IMR-90 (cell line): ENCODE results near the gene PIGBOS1. TPM values are rescaled to one million over a fixed set of nuclear protein-coding genes. Genes with fewer than 3 reads are reported as not detected.
A peak's percentile ranks its signal among the peaks of the same experiment; 100 is the strongest.

Experiments
- ATAC-seq: fragments of 200-7000 bp; cut with Tn5 transposase; 2 replicates; pipeline ENCODE4 v1.9.1; 2020; ENCODE audit warnings: low read depth, mild to moderate bottlenecking, moderate library complexity
- BruUV-seq: library from RNA; stranded (reverse); fragments of 400-500 nt; replicated peaks from 2 replicates; lab custom pipeline; 2021; lab: Mats Ljungman, UMichigan
- CTCF ChIA-PET: fragments of 300-600 bp; formaldehyde crosslinking; extraction: SDS; loops from one replicate; lab custom pipeline; 2021; ENCODE audit warnings: antibody characterized with exemption; lab: Yijun Ruan, JAX
- POLR2A ChIA-PET: fragments of 300-600 bp; sonication (Branson Sonifier 250); formaldehyde crosslinking; loops from one replicate; lab custom pipeline; 2022; ENCODE audit warnings: antibody characterized with exemption; ENCODE audit not compliant: unreplicated experiment; lab: Charles Lee
- DNase-seq: peaks from one replicate; pipeline ENCODE4 v3.0.0; 2013
- H2AFZ ChIP-seq: replicated peaks from 2 replicates; pipeline ENCODE3; 2013; ENCODE audit warnings: low read length, mild to moderate bottlenecking; ENCODE audit not compliant: poor library complexity
- H2AK5ac ChIP-seq: 2 replicates; pipeline ENCODE4 v1.6.1; 2013; ENCODE audit warnings: low read depth, low read length, inconsistent platforms
- H2AK9ac ChIP-seq: replicated peaks from 2 replicates; pipeline ENCODE3; 2013; ENCODE audit warnings: mild to moderate bottlenecking, low read depth, low read length, moderate library complexity; ENCODE audit not compliant: poor library complexity
- H2BK120ac ChIP-seq: 2 replicates; pipeline ENCODE4 v1.6.1; 2013; ENCODE audit warnings: low read depth, low read length, inconsistent platforms
- H2BK15ac ChIP-seq: 3 replicates; pipeline ENCODE4 v1.6.1; 2013; ENCODE audit warnings: low read depth, low read length, inconsistent platforms
- H2BK20ac ChIP-seq: 2 replicates; pipeline ENCODE4 v1.6.1; 2013; ENCODE audit warnings: low read depth, mild to moderate bottlenecking, inconsistent platforms, low read length, moderate library complexity
- H2BK5ac ChIP-seq: 2 replicates; pipeline ENCODE4 v1.6.1; 2013; ENCODE audit warnings: mild to moderate bottlenecking, low read depth, low read length, inconsistent platforms; ENCODE audit not compliant: poor library complexity, severe bottlenecking
- H3K14ac ChIP-seq: replicated peaks from 2 replicates; pipeline ENCODE4 v1.6.1; 2013; ENCODE audit warnings: low read depth, low read length, inconsistent platforms
- H3K18ac ChIP-seq: 2 replicates; pipeline ENCODE4 v1.6.1; 2013; ENCODE audit warnings: low read depth, low read length, control low read depth
- H3K23ac ChIP-seq: 2 replicates; pipeline ENCODE4 v1.6.1; 2013; ENCODE audit warnings: low read depth, low read length, inconsistent platforms
- H3K27ac ChIP-seq: 2 replicates; pipeline ENCODE4 v1.5.1; 2013; ENCODE audit warnings: mild to moderate bottlenecking, control low read depth, low read length; ENCODE audit not compliant: insufficient read depth
- H3K27me3 ChIP-seq: 2 replicates; pipeline ENCODE4 v1.6.1; 2013; ENCODE audit warnings: low read length; ENCODE audit not compliant: control insufficient read depth, insufficient read depth
- H3K36me3 ChIP-seq: 2 replicates; pipeline ENCODE4 v1.6.1; 2013; ENCODE audit warnings: low read length, mixed read lengths; ENCODE audit not compliant: control insufficient read depth, insufficient read depth
- H3K4ac ChIP-seq: 2 replicates; pipeline ENCODE4 v1.6.1; 2013; ENCODE audit warnings: low read depth, low read length, inconsistent platforms
- H3K4me1 ChIP-seq: 2 replicates; pipeline ENCODE4 v1.6.1; 2013; ENCODE audit warnings: low read length, mixed read lengths; ENCODE audit not compliant: control insufficient read depth, insufficient read depth
- H3K4me2 ChIP-seq: 2 replicates; pipeline ENCODE4 v1.6.1; 2013; ENCODE audit warnings: low read depth, mild to moderate bottlenecking, control low read depth, low read length, moderate library complexity
- H3K4me3 ChIP-seq: 2 replicates; pipeline ENCODE4 v1.5.1; 2013; ENCODE audit warnings: low read depth, mild to moderate bottlenecking, control low read depth, low read length, moderate library complexity; ENCODE audit not compliant: insufficient read depth
- H3K56ac ChIP-seq: 2 replicates; pipeline ENCODE4 v1.6.1; 2013; ENCODE audit warnings: low read length, inconsistent platforms; ENCODE audit not compliant: insufficient read depth; ENCODE audit errors: extremely low read depth
- H3K79me1 ChIP-seq, 2 experiments: 2 replicates each; pipeline ENCODE4 v1.6.1; 2013; ENCODE audit warnings: low read length in 2 of 2, inconsistent platforms in 1 of 2, low read depth in 1 of 2
- H3K9ac ChIP-seq: 2 replicates; pipeline ENCODE4 v1.6.1; 2013; ENCODE audit warnings: low read depth, low read length, control low read depth
- H3K9me1 ChIP-seq: 2 replicates; pipeline ENCODE4 v1.6.1; 2013; ENCODE audit warnings: low read length, inconsistent platforms; ENCODE audit not compliant: insufficient read depth
- H3K9me3 ChIP-seq: 2 replicates; pipeline ENCODE4 v1.6.1; 2013; ENCODE audit warnings: low read length; ENCODE audit not compliant: control insufficient read depth, insufficient read depth
- H4K20me1 ChIP-seq: 2 replicates; pipeline ENCODE4 v1.6.1; 2013; ENCODE audit warnings: low read length, inconsistent platforms; ENCODE audit not compliant: insufficient read depth
- H4K5ac ChIP-seq: 2 replicates; pipeline ENCODE4 v1.6.1; 2013; ENCODE audit warnings: mild to moderate bottlenecking, low read depth, low read length, control low read depth
- H4K8ac ChIP-seq, 2 experiments: 2 replicates each; pipeline ENCODE4 v1.6.1; 2013; ENCODE audit warnings: low read depth in 2 of 2, low read length in 2 of 2, control low read depth in 1 of 2, inconsistent platforms in 1 of 2
- H4K91ac ChIP-seq: 2 replicates; pipeline ENCODE4 v1.6.1; 2013; ENCODE audit warnings: low read depth, low read length, inconsistent platforms; ENCODE audit not compliant: insufficient read depth
- CEBPB ChIP-seq: IDR thresholded peaks from 2 replicates; pipeline ENCODE4 v1.6.1; 2012; ENCODE audit warnings: low read depth, low read length, improper control_type of control experiment
- FOS ChIP-seq: fragments of 150-350 bp; IDR thresholded peaks from 2 replicates; pipeline ENCODE4 v1.6.1; 2016; ENCODE audit warnings: low read depth, low read length
- RCOR1 ChIP-seq: IDR thresholded peaks from 2 replicates; pipeline ENCODE4 v1.6.1; 2012; ENCODE audit warnings: mild to moderate bottlenecking, low read length, improper control_type of control experiment; ENCODE audit not compliant: insufficient replicate concordance
- RFX5 ChIP-seq: IDR thresholded peaks from 2 replicates; pipeline ENCODE4 v1.8.0; 2012; ENCODE audit warnings: low read depth, mild to moderate bottlenecking, low read length, moderate library complexity
- WGBS, 2 experiments: methylation state at CpG; one replicate each; pipeline versions ENCODE4 v1.1.5 to v1.1.7; 2013; ENCODE audit warnings: missing lambda C conversion rate in 2 of 2; ENCODE audit not compliant: insufficient read length in 1 of 2; ENCODE audit errors: extremely low coverage in 2 of 2; 5-methylcytosine and 5-hydroxymethylcytosine counted together
- dilution Hi-C: fragments of 300-500 bp; cut with HindIII; formaldehyde crosslinking; loops from one replicate; pipeline ENCODE4 v1.14.3; 2018; ENCODE audit warnings: low sequenced_read_pairs; ENCODE audit not compliant: unreplicated experiment
- in situ Hi-C: fragments of 300-500 bp; cut with MboI; formaldehyde crosslinking; loops from 3 replicates; pipeline ENCODE4 v1.14.3; 2019; ENCODE audit warnings: low sequenced_read_pairs, inconsistent platforms, mixed read lengths
- intact Hi-C: fragments of 100-400 bp; cut with micrococcal nuclease; formaldehyde crosslinking; loops from 2 replicates; pipeline ENCODE4 v1.10.0; 2022
- polyA plus RNA-seq, 3 experiments: library from polyadenylated mRNA; depleted of rRNA; stranded (reverse); fragments of >200 nt; gene quantifications; 2 replicates each; pipeline ENCODE4 v1.2.3, GENCODE V29; 2012; ENCODE audit warnings: low replicate concordance in 1 of 3
- total RNA-seq: library from RNA; depleted of rRNA; stranded (reverse); fragments of >200 nt; gene quantifications from 2 replicates; pipeline ENCODE4 v1.2.3, GENCODE V29; 2012

PIGBOS1 gene
- total and polyA plus RNA-seq, 2 of the 4 experiments (the other 2 are of a cell fraction), result 11.7 to 12.7 TPM

DNA sequence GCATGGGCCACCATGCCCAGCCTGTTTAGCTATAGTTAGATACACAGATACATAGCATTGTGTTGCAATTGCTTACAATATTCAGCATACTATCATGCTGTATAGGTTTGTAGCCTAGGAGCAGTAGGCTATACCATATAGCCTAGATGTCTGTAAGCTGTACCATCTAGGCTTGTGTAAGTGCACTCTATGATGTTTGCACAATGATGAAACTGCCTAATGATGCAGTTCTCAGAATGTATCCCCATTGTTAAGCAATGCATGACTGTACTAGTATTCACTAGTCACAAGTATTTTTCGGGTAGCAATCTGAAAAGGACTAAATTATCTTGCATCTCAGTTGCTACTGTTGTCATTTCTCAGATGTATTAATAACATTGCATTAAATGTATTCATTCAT is 16.1 kb upstream of the PIGBOS1 start:
- no peak overlapping the region for H2BK120ac ChIP-seq
- ChIA-PET POLR2A (interaction anchor here (0.5 kb wide), 1 partner anchor 16 kb away, joined by 3 read pairs; the partner anchor contains the start of genes PIGB and PIGBOS1), CTCF (no interaction called here)
- no peak overlapping the region for H3K4ac ChIP-seq
- no peak overlapping the region for H2BK15ac ChIP-seq
- no peak overlapping the region for H3K18ac ChIP-seq
- H3K14ac ChIP-seq, result no peak overlapping the region
- in situ Hi-C loops (no loop called here), intact Hi-C loops (no loop called here), dilution Hi-C loops (no loop called here)
- H2AFZ ChIP-seq, result no peak overlapping the region
- H3K4me2 ChIP-seq, result no peak overlapping the region
- H3K4me1 ChIP-seq, result no peaks in the 10 kb centered on the region; the same call in 1 of the 2 replicates
- peak overlapping the region; percentile 57 for H2BK5ac ChIP-seq
- ATAC-seq (peak; percentile 72), DNase-seq (peak; percentile 89)
- no peak overlapping the region for H2AK5ac ChIP-seq
- H3K27me3 ChIP-seq, result no peaks in the 10 kb centered on the region
- no peak overlapping the region for H2BK20ac ChIP-seq
- H4K91ac ChIP-seq, result no peak overlapping the region
- H3K27ac ChIP-seq, result no peak overlapping the region
- H4K5ac ChIP-seq, result no peak overlapping the region
- H2AK9ac ChIP-seq, result no peak overlapping the region
- WGBS, 2 experiments, result no CpG with 5 or more reads among the region's 1 CpG
- H3K56ac ChIP-seq, result no peak overlapping the region
- H4K8ac ChIP-seq, result 0 out of 4 replicates have a peak overlapping the region, but pooled peaks of 1 of the 2 experiments have one; percentile 15
- H3K36me3 ChIP-seq, result peaks cover 15% of the 10 kb centered on the region
- H3K9ac ChIP-seq, result no peak overlapping the region
- H3K79me1 ChIP-seq, result no peaks in the 10 kb centered on the region; a peak in 1 of 4 replicates
- H3K4me3 ChIP-seq, result no peak overlapping the region
- H3K9me1 ChIP-seq, result no peaks in the 10 kb centered on the region
- TF ChIP-seq RCOR1, result no peak
- peak; percentile 98 for TF ChIP-seq CEBPB
- 0 out of 2 replicates have a peak, but pooled peaks have one; percentile 38 for TF ChIP-seq RFX5
- peak; percentile 59; the same call in 1 of the 2 replicates for TF ChIP-seq FOS
- H4K20me1 ChIP-seq, result no peaks in the 10 kb centered on the region
- BruUV-seq, result no TSS peak
- no peak overlapping the region for H3K23ac ChIP-seq
- no peaks in the 10 kb centered on the region for H3K9me3 ChIP-seq
